ENCODE data around the gene CLEC17A. TPM values are rescaled to one million over a fixed set of nuclear protein-coding genes. Genes with fewer than 3 reads are reported as not detected.
"Not testable (repeated sequence)": the region's sequence is repeated elsewhere in the genome, so short reads cannot be mapped to it uniquely, and the experiment has no call there.

The CLEC17A gene
- under 1 TPM; 0.60 to 0.83 TPM for total RNA-seq

DNA sequence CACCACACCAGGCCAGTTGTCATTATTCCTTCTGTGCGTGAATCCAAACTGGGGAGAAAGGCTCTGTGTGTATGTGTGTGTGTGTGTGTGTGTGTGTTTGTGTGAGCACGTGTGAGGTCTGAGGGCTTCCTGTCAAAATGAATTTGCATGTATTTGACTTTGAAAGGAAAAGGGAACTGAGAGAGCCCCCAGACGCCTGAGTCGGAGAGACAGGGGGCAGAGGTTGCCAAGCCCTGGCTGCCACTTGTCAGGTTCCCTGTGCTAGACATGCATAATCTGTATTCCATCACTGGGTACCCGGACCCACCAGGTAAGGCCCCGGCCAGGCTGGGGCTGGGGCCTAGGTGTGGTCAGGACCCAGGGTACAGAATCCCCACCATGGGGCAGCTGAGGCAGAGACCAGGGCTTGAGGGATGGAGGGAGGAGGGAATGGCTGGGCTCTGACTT is at the start of gene CLEC17A:
CLEC17A (plus strand) TSS at position 191 of the 447 bp plus-strand sequence; CDS start at position 268, 77 bp downstream.
- H3K9me3 Mint-ChIP-seq: no peaks in the 10 kb centered on the region
- no peaks in the 10 kb centered on the region for H3K36me3 Mint-ChIP-seq (ENCODE audit: low read depth)
- H3K4me3 Mint-ChIP-seq: no peak within 1 kb of the TSS
- intact Hi-C loops (cut with micrococcal nuclease): no loop called here
- CTCF ChIA-PET: no interaction called here
- POLR2A ChIA-PET: no interaction called here
- no peaks in the 10 kb centered on the region for H3K27me3 Mint-ChIP-seq
- no peak within 1 kb of the TSS for H3K27ac Mint-ChIP-seq
- no peak for ATAC-seq
- no peak for TF ChIP-seq CTCF (IDR thresholded peaks at IDR 0.05)
- peaks cover 18% of the 10 kb centered on the region for H3K4me1 Mint-ChIP-seq (ENCODE audit: low read depth)
- no peak for DNase-seq

DNA sequence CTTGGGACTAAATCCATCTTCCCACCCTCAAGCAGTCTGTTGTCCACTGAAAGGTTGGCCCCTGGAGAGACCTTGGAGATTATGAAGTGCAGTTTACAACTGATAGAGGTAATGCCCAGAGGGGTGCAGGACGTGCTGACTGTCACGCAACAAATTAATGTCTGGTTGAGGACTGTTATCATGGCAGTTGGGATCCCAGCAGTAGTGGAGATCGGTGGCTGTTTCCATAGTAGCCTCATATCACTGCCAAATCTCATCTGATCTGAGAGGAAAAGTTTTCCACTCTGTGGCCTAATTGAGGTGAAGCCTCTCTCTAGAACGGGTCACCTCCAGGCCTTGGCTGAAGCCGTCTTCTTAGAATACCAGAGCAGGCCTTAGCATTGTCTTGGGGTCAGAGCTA is 49.4 kb upstream of the CLEC17A start:
- Mint-ChIP-seq H3K36me3 (ENCODE audit: low read depth) (peaks cover 12% of the 10 kb centered on the region), H3K27ac (no peak overlapping the region), H3K27me3 (no peaks in the 10 kb centered on the region), H3K9me3 (no peaks in the 10 kb centered on the region), H3K4me3 (no peak overlapping the region), H3K4me1 (ENCODE audit: low read depth) (peaks cover 44% of the 10 kb centered on the region)
- intact Hi-C loops (cut with micrococcal nuclease): no loop called here
- ChIA-PET POLR2A (no interaction called here), CTCF (interaction anchor here (0.9 to 1.2 kb wide), 2 partner anchors 9 to 53 kb away, joined by 4 read pairs; no protein-coding TSS in a partner anchor)
- TF ChIP-seq CTCF (IDR thresholded peaks at IDR 0.05): no peak
- ATAC-seq: no peak
- no peak for DNase-seq

DNA sequence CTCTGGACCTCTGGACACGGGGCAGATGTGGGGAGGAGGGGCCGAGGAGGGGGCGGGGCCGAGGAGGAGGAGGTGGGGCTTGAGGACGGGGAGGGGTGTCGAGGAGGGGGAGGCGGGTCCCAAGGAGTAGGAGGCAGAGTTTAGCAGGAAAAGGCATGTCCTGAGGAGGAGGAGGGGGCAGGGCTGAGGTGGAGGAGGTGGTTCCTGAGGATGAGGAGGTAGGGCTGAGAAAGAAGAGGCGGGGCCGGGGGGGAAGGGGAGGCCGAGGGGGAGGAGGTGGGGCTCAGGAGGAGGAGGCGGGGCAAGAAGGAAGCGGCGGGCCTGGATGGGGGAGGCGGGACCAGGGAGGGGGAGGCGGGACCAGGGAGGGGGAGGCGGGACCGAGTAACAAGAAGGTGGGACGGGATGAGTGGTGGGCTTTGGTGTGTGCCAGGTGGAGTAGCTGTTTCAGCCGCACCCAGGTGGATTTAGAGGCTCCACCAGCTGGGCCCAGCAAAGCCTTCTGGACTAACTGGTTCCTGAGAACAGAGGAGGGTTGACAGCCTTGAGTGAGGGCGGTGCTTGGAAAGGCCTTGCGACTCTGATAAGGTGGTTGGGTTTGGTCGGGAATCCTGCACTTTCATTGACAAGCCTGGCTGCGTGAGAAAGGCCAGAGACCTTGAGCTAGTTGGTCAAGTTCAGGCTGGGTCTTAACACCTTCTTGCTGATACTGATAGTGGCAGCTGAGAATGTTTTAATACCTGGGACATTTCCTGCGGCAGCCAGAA is 45.8 kb upstream of the CLEC17A start:
- Mint-ChIP-seq H3K36me3 (ENCODE audit: low read depth) (peaks cover 6% of the 10 kb centered on the region), H3K27ac (peak overlapping the region; percentile 61), H3K9me3 (no peaks in the 10 kb centered on the region), H3K27me3 (no peaks in the 10 kb centered on the region), H3K4me3 (no peak overlapping the region), H3K4me1 (ENCODE audit: low read depth) (peaks cover 39% of the 10 kb centered on the region)
- intact Hi-C loops (cut with micrococcal nuclease): no loop called here
- DNase-seq (peak; percentile 75), ATAC-seq (peak; percentile 89)
- TF ChIP-seq CTCF (IDR thresholded peaks at IDR 0.05): no peak
- ChIA-PET CTCF (interaction anchor here (0.6 to 3.2 kb wide), 5 partner anchors 14 to 731 kb away, joined by 3 to 14 read pairs (median 5); no protein-coding TSS in a partner anchor), POLR2A (interaction anchor here (1.5 kb wide), 1 partner anchor 14 kb away, joined by 4 read pairs; no protein-coding TSS in a partner anchor)

DNA sequence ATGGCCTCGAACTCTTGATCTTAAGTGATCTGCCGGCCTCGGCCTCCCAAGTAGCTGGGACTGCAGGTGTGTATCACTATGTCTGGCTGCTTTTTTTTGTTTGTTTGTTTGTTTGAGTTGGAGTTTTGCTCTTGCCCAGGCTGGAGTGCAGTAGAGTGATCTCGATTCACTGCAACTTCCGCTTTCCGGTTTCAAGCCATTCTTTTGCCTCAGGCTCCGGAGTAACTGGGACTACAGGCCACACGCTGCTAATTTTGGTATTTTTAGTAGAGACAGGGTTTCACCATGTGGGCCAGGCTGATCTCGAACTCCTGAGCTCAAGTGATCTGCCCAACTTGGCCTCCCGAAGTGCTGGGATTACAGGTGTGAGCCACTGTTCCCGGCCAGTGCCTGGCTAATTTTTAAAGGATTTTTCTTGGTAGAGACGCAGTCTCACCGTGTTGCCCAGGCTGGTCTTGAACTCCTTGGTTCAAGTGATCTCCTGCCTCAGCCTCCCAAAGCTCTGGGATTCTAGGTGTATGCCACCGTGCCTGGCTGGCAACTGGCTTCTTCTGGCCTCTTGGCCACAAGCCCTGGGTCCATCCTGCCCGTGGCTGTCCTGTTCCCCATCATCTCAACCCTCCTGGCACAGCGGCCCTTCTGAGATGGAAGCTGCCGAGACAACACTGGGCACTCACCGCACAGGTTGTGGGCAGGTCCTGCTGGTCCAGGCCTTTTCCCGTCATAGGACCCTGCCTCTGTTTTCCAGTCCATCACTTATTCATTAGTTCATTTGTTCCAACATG is 42.0 kb upstream of the CLEC17A start:
- no peak overlapping the region for H3K27ac Mint-ChIP-seq
- H3K4me3 Mint-ChIP-seq: no peak overlapping the region
- no peak for TF ChIP-seq CTCF (IDR thresholded peaks at IDR 0.05)
- DNase-seq (no peak), ATAC-seq (no peak)
- H3K36me3 Mint-ChIP-seq (ENCODE audit: low read depth): no peaks in the 10 kb centered on the region
- H3K27me3 Mint-ChIP-seq: no peaks in the 10 kb centered on the region
- peaks cover 40% of the 10 kb centered on the region for H3K4me1 Mint-ChIP-seq (ENCODE audit: low read depth)
- ChIA-PET POLR2A (no interaction called here), CTCF (interaction anchor here (1.0 kb wide), 1 partner anchor 16 kb away, joined by 4 read pairs; no protein-coding TSS in a partner anchor)
- H3K9me3 Mint-ChIP-seq: no peaks in the 10 kb centered on the region
- intact Hi-C loops (cut with micrococcal nuclease): no loop called here

DNA sequence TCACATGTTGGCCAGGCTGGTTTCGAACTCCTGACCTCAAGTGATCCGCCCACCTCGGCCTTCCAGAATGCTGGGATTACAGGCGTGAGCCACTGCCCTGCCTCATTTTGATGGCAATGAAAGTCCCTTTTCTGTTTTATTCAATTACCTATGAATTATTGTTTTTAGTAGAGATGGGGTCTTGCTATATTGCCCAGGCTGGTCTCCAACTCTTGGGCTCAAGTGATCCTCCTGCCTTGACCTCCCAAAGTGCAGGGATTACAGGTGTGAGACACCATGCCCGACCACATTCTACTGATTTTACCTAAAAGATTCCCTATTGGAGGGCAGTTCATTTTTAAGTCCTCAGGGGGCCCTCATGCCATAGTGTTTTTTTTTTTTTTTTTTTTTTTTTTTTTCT is 40.9 kb upstream of the CLEC17A start:
- intact Hi-C loops (cut with micrococcal nuclease); POLR2A ChIA-PET; ATAC-seq; H3K4me3 Mint-ChIP-seq; DNase-seq; CTCF ChIA-PET; H3K9me3 Mint-ChIP-seq; H3K36me3 Mint-ChIP-seq (ENCODE audit: low read depth); H3K27ac Mint-ChIP-seq; H3K27me3 Mint-ChIP-seq: not testable (repeated sequence)
- peaks cover 32% of the 10 kb centered on the region for H3K4me1 Mint-ChIP-seq (ENCODE audit: low read depth)
